Uterus (tissue), 2 donors: Measurements from ENCODE around the gene VGLL1.

Experiments
- POLR2A ChIP-seq, 2 donors: fragments of 450-650 bp; IDR thresholded peaks; one replicate each; pipeline ENCODE4 v1.6.1; 2016; ENCODE audit warnings: antibody characterized with exemption in 2 of 2, mild to moderate bottlenecking in 1 of 2, moderate library complexity in 1 of 2
- TF ChIP-seq, protein P1 (sequence below), 4 experiments: fragments of 200-600 bp in 2 of 4; fragments of 450-650 bp in 2 of 4; sonication (generic) in 2 of 4; IDR thresholded peaks; one replicate each; pipeline ENCODE4 v1.5.1; 2016 to 2019; ENCODE audit warnings: antibody characterized with exemption in 4 of 4, mild to moderate bottlenecking in 2 of 4, moderate library complexity in 1 of 4

DNA sequence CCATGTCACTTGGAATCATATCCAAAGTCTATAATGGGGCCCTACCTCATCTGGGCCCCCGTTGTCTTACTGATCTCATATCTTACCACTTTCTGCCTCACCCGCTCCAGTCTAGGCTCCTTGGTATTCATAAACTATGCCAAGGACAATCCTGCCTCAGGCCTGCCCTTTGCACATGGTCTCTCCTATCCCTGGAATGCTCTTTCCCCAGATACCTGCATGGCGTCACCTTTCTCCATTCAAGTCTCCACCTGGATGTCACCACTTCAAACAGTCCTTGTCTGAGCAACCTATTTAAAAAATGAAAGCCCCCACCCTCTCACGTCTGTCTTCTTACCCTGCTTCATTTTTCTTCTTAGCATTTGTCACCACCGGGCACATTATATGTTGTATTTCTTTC is 8.2 kb downstream of the VGLL1 start:
- no peak for TF ChIP-seq POLR2A (IDR thresholded peaks at IDR 0.05)
- TF ChIP-seq, protein P1, sequence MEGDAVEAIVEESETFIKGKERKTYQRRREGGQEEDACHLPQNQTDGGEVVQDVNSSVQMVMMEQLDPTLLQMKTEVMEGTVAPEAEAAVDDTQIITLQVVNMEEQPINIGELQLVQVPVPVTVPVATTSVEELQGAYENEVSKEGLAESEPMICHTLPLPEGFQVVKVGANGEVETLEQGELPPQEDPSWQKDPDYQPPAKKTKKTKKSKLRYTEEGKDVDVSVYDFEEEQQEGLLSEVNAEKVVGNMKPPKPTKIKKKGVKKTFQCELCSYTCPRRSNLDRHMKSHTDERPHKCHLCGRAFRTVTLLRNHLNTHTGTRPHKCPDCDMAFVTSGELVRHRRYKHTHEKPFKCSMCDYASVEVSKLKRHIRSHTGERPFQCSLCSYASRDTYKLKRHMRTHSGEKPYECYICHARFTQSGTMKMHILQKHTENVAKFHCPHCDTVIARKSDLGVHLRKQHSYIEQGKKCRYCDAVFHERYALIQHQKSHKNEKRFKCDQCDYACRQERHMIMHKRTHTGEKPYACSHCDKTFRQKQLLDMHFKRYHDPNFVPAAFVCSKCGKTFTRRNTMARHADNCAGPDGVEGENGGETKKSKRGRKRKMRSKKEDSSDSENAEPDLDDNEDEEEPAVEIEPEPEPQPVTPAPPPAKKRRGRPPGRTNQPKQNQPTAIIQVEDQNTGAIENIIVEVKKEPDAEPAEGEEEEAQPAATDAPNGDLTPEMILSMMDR (IDR thresholded peaks at IDR 0.05): no peak
